ENCODE data around the gene CIB2.

Gene CIB2

GRCh38 chr15:78085928-78086327 is 45.3 kb downstream of the CIB2 start:
- TF ChIP-seq TAF1 (IDR thresholded peaks at IDR 0.05; ENCODE audit: borderline replicate concordance, insufficient read depth, low read length) = no peak
- TF ChIP-seq REST (IDR thresholded peaks at IDR 0.05; ENCODE audit: insufficient read depth in 1 of 2, low read depth in 2 of 2, low read length in 2 of 2) = no peak
- no peak for TF ChIP-seq SIN3A (IDR thresholded peaks at IDR 0.05; ENCODE audit: borderline replicate concordance, insufficient read depth, low read length)
- no peak for TF ChIP-seq FOXP2 (optimal IDR thresholded peaks at IDR 0.05; ENCODE audit: borderline replicate concordance, extremely low read depth, extremely low read length, insufficient read depth)
- no peak for TF ChIP-seq POLR2AphosphoS5 (IDR thresholded peaks at IDR 0.05; ENCODE audit: low read depth, low read length)

- TF ChIP-seq TAF1 (IDR thresholded peaks at IDR 0.05; ENCODE audit: borderline replicate concordance, insufficient read depth, low read length) (no peak), POLR2AphosphoS5 (IDR thresholded peaks at IDR 0.05; ENCODE audit: low read depth, low read length) (no peak), SIN3A (IDR thresholded peaks at IDR 0.05; ENCODE audit: borderline replicate concordance, insufficient read depth, low read length) (no peak), REST (IDR thresholded peaks at IDR 0.05; ENCODE audit: insufficient read depth in 1 of 2, low read depth in 2 of 2, low read length in 2 of 2) (no peak)
These were observed 46.8 kb downstream of the CIB2 start for GRCh38 chr15:78084449-78084750.

GRCh38 chr15:78083687-78084448 is 47.4 kb downstream of the CIB2 start:
- TF ChIP-seq REST (IDR thresholded peaks at IDR 0.05; ENCODE audit: insufficient read depth in 1 of 2, low read depth in 2 of 2, low read length in 2 of 2) (no peak), SIN3A (IDR thresholded peaks at IDR 0.05; ENCODE audit: borderline replicate concordance, insufficient read depth, low read length) (no peak), POLR2AphosphoS5 (IDR thresholded peaks at IDR 0.05; ENCODE audit: low read depth, low read length) (no peak), TAF1 (IDR thresholded peaks at IDR 0.05; ENCODE audit: borderline replicate concordance, insufficient read depth, low read length) (no peak), FOXP2 (optimal IDR thresholded peaks at IDR 0.05; ENCODE audit: borderline replicate concordance, extremely low read depth, extremely low read length, insufficient read depth) (no peak)

GRCh38 chr15:78083186-78083585 is 48.1 kb downstream of the CIB2 start:
- no peak for TF ChIP-seq REST (IDR thresholded peaks at IDR 0.05; ENCODE audit: insufficient read depth in 1 of 2, low read depth in 2 of 2, low read length in 2 of 2)
- TF ChIP-seq POLR2AphosphoS5 (IDR thresholded peaks at IDR 0.05; ENCODE audit: low read depth, low read length) = no peak
- TF ChIP-seq FOXP2 (optimal IDR thresholded peaks at IDR 0.05; ENCODE audit: borderline replicate concordance, extremely low read depth, extremely low read length, insufficient read depth) = no peak
- no peak for TF ChIP-seq SIN3A (IDR thresholded peaks at IDR 0.05; ENCODE audit: borderline replicate concordance, insufficient read depth, low read length)
- no peak for TF ChIP-seq TAF1 (IDR thresholded peaks at IDR 0.05; ENCODE audit: borderline replicate concordance, insufficient read depth, low read length)

GRCh38 chr15:78082743-78083110 is 48.5 kb downstream of the CIB2 start:
- TF ChIP-seq TAF1 (IDR thresholded peaks at IDR 0.05; ENCODE audit: borderline replicate concordance, insufficient read depth, low read length) (no peak), REST (IDR thresholded peaks at IDR 0.05; ENCODE audit: insufficient read depth in 1 of 2, low read depth in 2 of 2, low read length in 2 of 2) (no peak), SIN3A (IDR thresholded peaks at IDR 0.05; ENCODE audit: borderline replicate concordance, insufficient read depth, low read length) (no peak), FOXP2 (optimal IDR thresholded peaks at IDR 0.05; ENCODE audit: borderline replicate concordance, extremely low read depth, extremely low read length, insufficient read depth) (no peak), POLR2AphosphoS5 (IDR thresholded peaks at IDR 0.05; ENCODE audit: low read depth, low read length) (no peak)

All from PFSK-1 (cell line).